Measurements from ENCODE around the gene ARID5A. TPM values are rescaled to one million over a fixed set of nuclear protein-coding genes. Genes with fewer than 3 reads are reported as not detected.

The ARID5A gene
- total RNA-seq, 4 donors from 2014 or later, result 9.8 to 113 (median 18.1) TPM

DNA sequence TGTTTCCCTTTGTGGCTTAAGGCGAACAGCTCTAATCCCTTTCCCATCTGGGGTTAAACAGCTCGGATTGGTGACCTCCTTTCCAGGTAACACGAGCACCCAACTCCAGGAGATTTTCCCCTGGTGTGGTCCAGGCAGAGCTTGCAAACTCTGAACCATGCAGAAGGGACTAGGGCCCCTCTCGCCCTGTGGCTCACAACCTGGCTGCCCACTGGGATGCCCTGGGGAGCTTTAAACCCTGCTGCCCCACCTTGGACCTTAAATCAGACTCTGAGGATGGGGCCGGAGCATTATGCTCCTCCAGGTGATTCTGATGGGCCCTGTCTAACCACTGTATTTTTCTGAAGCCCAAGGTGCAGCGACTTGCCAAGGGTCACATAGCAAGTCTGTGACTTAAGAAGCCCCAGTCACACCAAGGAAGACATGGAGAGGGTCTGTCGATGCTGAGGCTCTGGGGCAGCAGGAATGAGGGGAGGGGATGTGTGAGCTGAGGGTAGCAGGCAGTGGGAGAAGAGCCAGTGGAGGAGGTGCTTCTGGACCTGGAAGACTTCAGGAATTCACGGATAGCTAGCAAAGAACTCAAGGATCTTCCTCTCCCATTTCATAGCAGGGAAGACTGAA, 5.9 kb downstream of the ARID5A start:
- in situ Hi-C loops (cut with MboI; ENCODE audit: low pct_ligation_motif_present in 1 of 4, low pct_unique_long_range_greater_than_20kb in 1 of 4, low sequenced_read_pairs in 3 of 4) (no loop called here), intact Hi-C loops (cut with DNase I; ENCODE audit: low total_unique reads) (no loop called here)
- no peak for TF ChIP-seq CTCF (IDR thresholded peaks at IDR 0.05)
- no peak for TF ChIP-seq POLR2A (IDR thresholded peaks at IDR 0.05)
- no peak for TF ChIP-seq POLR2AphosphoS5 (IDR thresholded peaks at IDR 0.05)
- TF ChIP-seq EP300 (IDR thresholded peaks at IDR 0.05; ENCODE audit: low read depth), result no peak
- no peak overlapping the region for H3K27ac ChIP-seq
- DNase-seq, result no peak
- no peaks in the 10 kb centered on the region for H3K9me3 ChIP-seq
- H3K4me3 ChIP-seq, result no peak overlapping the region
- no peaks in the 10 kb centered on the region for H3K27me3 ChIP-seq
- peaks cover 0 to 2% (median 0%) of the 10 kb centered on the region in 4 donors for H3K36me3 ChIP-seq
- 98 to 100% methylated on average over 1 to 8 of the region's 8 CpGs for WGBS, 2 donors (ENCODE audit: low coverage in 1 of 2)
- H3K4me1 ChIP-seq, result peaks cover 0 to 40% (median 27%) of the 10 kb centered on the region in 4 donors

DNA sequence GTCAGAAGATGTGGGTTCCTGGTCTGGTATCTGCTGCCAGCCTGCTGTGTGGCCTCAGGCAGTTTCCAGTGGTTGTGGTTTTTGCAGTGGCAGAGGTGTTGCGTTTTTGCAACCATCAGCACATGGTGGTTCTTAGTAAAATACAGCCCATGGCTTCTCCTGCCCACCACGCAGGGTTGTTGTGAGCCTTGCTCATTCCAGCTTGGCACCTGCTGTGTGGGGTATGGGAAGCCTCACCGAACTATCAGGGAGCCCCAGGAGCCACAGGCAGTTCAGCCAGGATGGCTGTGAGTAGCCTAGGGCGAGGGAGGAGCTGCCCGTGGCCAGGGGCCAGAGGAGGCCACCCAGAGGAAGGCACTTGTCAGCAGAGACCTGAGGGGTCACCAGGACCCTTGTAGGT, 9.8 kb downstream of the ARID5A start:
- H3K36me3 ChIP-seq, result peaks cover 0 to 10% (median 0%) of the 10 kb centered on the region in 4 donors
- H3K9me3 ChIP-seq, result no peaks in the 10 kb centered on the region
- peaks cover 0 to 5% (median 2%) of the 10 kb centered on the region in 4 donors for H3K4me1 ChIP-seq
- DNase-seq, result no peak
- 81% methylated on average over 5 of the region's 5 CpGs; no CpG with 5 or more reads in 1 of the 2 donors for WGBS, 2 donors (ENCODE audit: low coverage in 1 of 2)
- TF ChIP-seq EP300 (IDR thresholded peaks at IDR 0.05; ENCODE audit: low read depth) (no peak), POLR2A (IDR thresholded peaks at IDR 0.05) (no peak), CTCF (IDR thresholded peaks at IDR 0.05) (no peak), POLR2AphosphoS5 (IDR thresholded peaks at IDR 0.05) (no peak)
- no peaks in the 10 kb centered on the region for H3K27me3 ChIP-seq
- in situ Hi-C loops (cut with MboI; ENCODE audit: low pct_ligation_motif_present in 1 of 4, low pct_unique_long_range_greater_than_20kb in 1 of 4, low sequenced_read_pairs in 3 of 4), result no loop called here
- no peak overlapping the region for H3K27ac ChIP-seq
- no peak overlapping the region for H3K4me3 ChIP-seq
- intact Hi-C loops (cut with DNase I; ENCODE audit: low total_unique reads), result no loop called here

- 79 to 87% methylated on average over 7 to 8 of the region's 8 CpGs for WGBS, 2 donors (ENCODE audit: low coverage in 1 of 2)
- H3K36me3 ChIP-seq, result peaks cover 0 to 10% (median 0%) of the 10 kb centered on the region in 4 donors
- no peak overlapping the region for H3K4me3 ChIP-seq
- no peaks in the 10 kb centered on the region for H3K9me3 ChIP-seq
- TF ChIP-seq CTCF (IDR thresholded peaks at IDR 0.05) (no peak), EP300 (IDR thresholded peaks at IDR 0.05; ENCODE audit: low read depth) (no peak), POLR2AphosphoS5 (IDR thresholded peaks at IDR 0.05) (no peak), POLR2A (IDR thresholded peaks at IDR 0.05) (no peak)
- intact Hi-C loops (cut with DNase I; ENCODE audit: low total_unique reads) (no loop called here), in situ Hi-C loops (cut with MboI; ENCODE audit: low pct_ligation_motif_present in 1 of 4, low pct_unique_long_range_greater_than_20kb in 1 of 4, low sequenced_read_pairs in 3 of 4) (no loop called here)
- DNase-seq, result no peak
- peaks cover 0 to 4% (median 1%) of the 10 kb centered on the region in 4 donors for H3K4me1 ChIP-seq
- no peak overlapping the region for H3K27ac ChIP-seq
- no peaks in the 10 kb centered on the region for H3K27me3 ChIP-seq
Measured at GRCh38 chr2:96546797-96547196, 10.2 kb downstream of the ARID5A start.

DNA sequence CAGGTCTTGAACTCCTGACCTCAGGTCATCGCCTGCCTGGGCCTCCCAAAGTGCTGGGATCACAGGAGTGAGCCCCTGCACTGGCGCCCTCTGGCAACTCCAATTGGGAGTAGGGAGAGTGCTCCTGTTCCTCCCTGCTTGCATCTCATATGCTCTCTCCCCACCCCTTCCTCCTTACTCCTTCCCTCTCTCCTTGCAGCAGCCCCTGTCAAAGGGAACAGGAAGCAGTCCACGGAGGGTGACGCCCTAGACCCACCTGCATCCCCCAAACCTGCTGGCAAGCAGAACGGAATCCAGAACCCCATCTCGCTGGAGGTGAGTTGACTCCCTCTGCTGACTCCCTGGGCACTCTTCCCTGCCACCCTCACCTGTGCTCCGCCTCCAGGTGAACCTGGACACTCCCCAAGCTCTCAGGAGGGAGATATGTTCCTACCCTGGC, 10.7 kb downstream of the ARID5A start:
- peaks cover 0 to 10% (median 0%) of the 10 kb centered on the region in 4 donors for H3K36me3 ChIP-seq
- H3K4me3 ChIP-seq, result no peak overlapping the region
- H3K4me1 ChIP-seq, result peaks cover 0 to 4% (median 0%) of the 10 kb centered on the region in 4 donors
- H3K27ac ChIP-seq, result no peak overlapping the region
- WGBS, 2 donors (ENCODE audit: low coverage in 1 of 2), result 92 to 94% methylated on average over 2 to 7 of the region's 7 CpGs
- H3K27me3 ChIP-seq, result no peaks in the 10 kb centered on the region
- no peaks in the 10 kb centered on the region for H3K9me3 ChIP-seq
- intact Hi-C loops (cut with DNase I; ENCODE audit: low total_unique reads), result no loop called here
- DNase-seq, result no peak
- no peak for TF ChIP-seq POLR2A (IDR thresholded peaks at IDR 0.05)
- no peak for TF ChIP-seq POLR2AphosphoS5 (IDR thresholded peaks at IDR 0.05)
- TF ChIP-seq EP300 (IDR thresholded peaks at IDR 0.05; ENCODE audit: low read depth), result no peak
- TF ChIP-seq CTCF (IDR thresholded peaks at IDR 0.05), result no peak
- in situ Hi-C loops (cut with MboI; ENCODE audit: low pct_ligation_motif_present in 1 of 4, low pct_unique_long_range_greater_than_20kb in 1 of 4, low sequenced_read_pairs in 3 of 4), result no loop called here
